HCT116 (cell line): ENCODE data around the gene VANGL1. TPM values are rescaled to one million over a fixed set of nuclear protein-coding genes. Genes with fewer than 3 reads are reported as not detected.

ENCODE experiments used
- ATAC-seq: fragments of 200-7000 bp; cut with Tn5 transposase; 2 replicates; pipeline ENCODE4 v1.9.1; 2020; ENCODE audit warnings: mild to moderate bottlenecking, moderate library complexity
- BruUV-seq: library from RNA; stranded (reverse); fragments of 400-500 nt; replicated peaks from 2 replicates; lab custom pipeline; 2021; lab: Mats Ljungman, UMichigan
- CTCF ChIA-PET: fragments of 300-600 bp; sonication (Branson Sonifier 250); formaldehyde crosslinking; loops from one replicate; lab custom pipeline; 2021; ENCODE audit warnings: antibody characterized with exemption; lab: Charles Lee
- POLR2A ChIA-PET: fragments of 300-600, 350-600 bp; sonication (Branson Sonifier 250); formaldehyde crosslinking; loops from one replicate; lab custom pipeline; 2021; ENCODE audit warnings: antibody characterized with exemption; lab: Charles Lee
- RAD21 ChIA-PET, 2 experiments: fragments of 300-600 bp; sonication (Branson Sonifier 250); formaldehyde crosslinking; loops; one replicate each; lab custom pipeline; 2023; ENCODE audit warnings: low total read pairs in 2 of 2; ENCODE audit not compliant: uncharacterized antibody in 2 of 2, unreplicated experiment in 2 of 2, low non-redundant PET in 1 of 2; lab: Charles Lee
- DNase-seq: peaks from one replicate; pipeline ENCODE4 v3.0.0-alpha.2; 2010; ENCODE audit warnings: low read depth, low spot score
- H2AFZ ChIP-seq: fragments of 200-600 bp; shearing (Covaris generic), sonication (generic); 2 replicates; pipeline ENCODE4 v1.6.1; 2017; ENCODE audit warnings: low read depth, mixed run types, mixed read lengths, antibody characterized with exemption, low read length; ENCODE audit not compliant: poor library complexity, severe bottlenecking
- H3K27ac ChIP-seq: 2 replicates; pipeline ENCODE4 v1.5.1; 2012; ENCODE audit warnings: low read depth, low read length
- H3K27me3 ChIP-seq: fragments of 200-600 bp; sonication (generic); 2 replicates; pipeline ENCODE4 v1.6.1; 2016; ENCODE audit warnings: mixed run types, low read length, mixed read lengths; ENCODE audit not compliant: insufficient read depth
- H3K36me3 ChIP-seq, 2 experiments: fragments of 200-500 bp in 1 of 2; fragments of 200-600 bp in 1 of 2; sonication (Bioruptor generic) in 1 of 2; sonication (generic) in 1 of 2; 2 replicates each; pipeline versions ENCODE4 v1.5.1 to v1.6.1; 2014 to 2016; ENCODE audit warnings: low read length in 2 of 2, inconsistent platforms in 1 of 2, mixed read lengths in 1 of 2, mixed run types in 1 of 2; ENCODE audit not compliant: insufficient read depth in 2 of 2, control insufficient read depth in 1 of 2
- H3K4me1 ChIP-seq, 2 experiments: fragments of 200-600 bp in 1 of 2; sonication (generic) in 1 of 2; 2 replicates each; pipeline versions ENCODE4 v1.5.1 to v1.6.1; 2012 to 2017; ENCODE audit warnings: low read length in 2 of 2, inconsistent platforms in 1 of 2, mild to moderate bottlenecking in 1 of 2, mixed read lengths in 1 of 2, mixed run types in 1 of 2, moderate library complexity in 1 of 2; ENCODE audit not compliant: insufficient read depth in 2 of 2, control insufficient read depth in 1 of 2
- H3K4me2 ChIP-seq: fragments of 200-600 bp; sonication (generic); 2 replicates; pipeline ENCODE4 v1.6.1; 2017; ENCODE audit warnings: mixed run types, low read length, mixed read lengths
- H3K4me3 ChIP-seq, 2 experiments: fragments of 200-600 bp in 1 of 2; sonication (generic) in 1 of 2; replicated peaks in 1 of 2; 2 replicates each; pipeline ENCODE4 v1.5.1; 2011 to 2016; ENCODE audit warnings: low read length in 2 of 2, control low read depth in 1 of 2, low read depth in 1 of 2, mild to moderate bottlenecking in 1 of 2, mixed read lengths in 1 of 2, mixed run types in 1 of 2
- H3K79me2 ChIP-seq: fragments of 200-600 bp; sonication (generic); 2 replicates; pipeline ENCODE4 v1.6.1; 2017; ENCODE audit warnings: mild to moderate bottlenecking, mixed run types, low read length, moderate library complexity, mixed read lengths; ENCODE audit not compliant: insufficient read depth
- H3K9ac ChIP-seq: fragments of 200-600 bp; sonication (generic); 2 replicates; pipeline ENCODE4 v1.6.1; 2016; ENCODE audit warnings: low read length, mixed read lengths
- H3K9me2 ChIP-seq: fragments of 200-600 bp; sonication (generic), shearing (Covaris generic); 2 replicates; pipeline ENCODE4 v1.6.1; 2017; ENCODE audit warnings: mixed run types, mild to moderate bottlenecking, moderate library complexity; ENCODE audit not compliant: insufficient read depth
- H3K9me3 ChIP-seq, 2 experiments: fragments of 200-500 bp in 1 of 2; fragments of 200-600 bp in 1 of 2; sonication (Bioruptor generic) in 1 of 2; sonication (generic) in 1 of 2; 2 replicates each; pipeline ENCODE4 v1.6.1; 2014 to 2017; ENCODE audit warnings: low read length in 2 of 2, mixed read lengths in 2 of 2, inconsistent platforms in 1 of 2, low read depth in 1 of 2, mild to moderate bottlenecking in 1 of 2, mixed run types in 1 of 2, moderate library complexity in 1 of 2; ENCODE audit not compliant: control insufficient read depth in 1 of 2, insufficient read depth in 1 of 2
- H4K20me1 ChIP-seq: fragments of 200-600 bp; sonication (generic), shearing (Covaris generic); 2 replicates; pipeline ENCODE4 v1.6.1; 2017; ENCODE audit warnings: mixed run types, mild to moderate bottlenecking, moderate library complexity; ENCODE audit not compliant: insufficient read depth
- CBX3 ChIP-seq: IDR thresholded peaks from 2 replicates; pipeline ENCODE4 v1.6.1; 2012; ENCODE audit warnings: low read depth
- CEBPB ChIP-seq: IDR thresholded peaks from 2 replicates; pipeline ENCODE4 v1.6.1; 2012; ENCODE audit warnings: low read depth
- CTCF ChIP-seq, 3 experiments: fragments of 200-600 bp in 1 of 3; sonication (generic) in 1 of 3; IDR thresholded peaks in 2 of 3; conservative IDR thresholded peaks in 1 of 3; 2 replicates each; pipeline ENCODE4 v1.5.1; 2012 to 2017; ENCODE audit warnings: low read depth in 2 of 3, low read length in 2 of 3, antibody characterized with exemption in 1 of 3, borderline replicate concordance in 1 of 3, control low read depth in 1 of 3, mild to moderate bottlenecking in 1 of 3, mixed read lengths in 1 of 3, mixed run types in 1 of 3, moderate library complexity in 1 of 3; ENCODE audit not compliant: insufficient read depth in 1 of 3
- EGR1 ChIP-seq: IDR thresholded peaks from 2 replicates; pipeline ENCODE4 v1.6.1; 2012; ENCODE audit warnings: low read depth
- EZH2 ChIP-seq: fragments of 200-600 bp; sonication (generic); IDR thresholded peaks from 2 replicates; pipeline ENCODE4 v1.6.1; 2017; ENCODE audit warnings: antibody characterized with exemption, mixed run types
- EZH2phosphoT487 ChIP-seq: fragments of 200-600 bp; IDR thresholded peaks from 2 replicates; pipeline ENCODE4 v1.6.1; 2018; ENCODE audit warnings: antibody characterized with exemption, borderline replicate concordance
- FOSL1 ChIP-seq: IDR thresholded peaks from 2 replicates; pipeline ENCODE4 v1.6.1; 2012; ENCODE audit warnings: low read depth
- MAX ChIP-seq: IDR thresholded peaks from 2 replicates; pipeline ENCODE4 v1.6.1; 2012
- POLR2A ChIP-seq: IDR thresholded peaks from 2 replicates; pipeline ENCODE4 v1.7.0; 2011; ENCODE audit warnings: borderline replicate concordance; ENCODE audit not compliant: insufficient read depth, insufficient read length; ENCODE audit errors: extremely low read depth
- POLR2AphosphoS5 ChIP-seq: IDR thresholded peaks from 2 replicates; pipeline ENCODE4 v1.6.1; 2011; ENCODE audit warnings: mild to moderate bottlenecking, low read depth, low read length, moderate library complexity
- RAD21 ChIP-seq: IDR thresholded peaks from 2 replicates; pipeline ENCODE4 v1.6.1; 2012; ENCODE audit warnings: low read depth, mild to moderate bottlenecking
- SIN3A ChIP-seq: IDR thresholded peaks from 2 replicates; pipeline ENCODE4 v1.6.1; 2012; ENCODE audit warnings: low read depth
- SP1 ChIP-seq: IDR thresholded peaks from 2 replicates; pipeline ENCODE4 v1.6.1; 2012; ENCODE audit warnings: low read depth
- TCF7L2 ChIP-seq: IDR thresholded peaks from 2 replicates; pipeline ENCODE4 v1.7.0; 2011; ENCODE audit warnings: borderline replicate concordance, inconsistent platforms; ENCODE audit not compliant: insufficient read depth, insufficient read length; ENCODE audit errors: extremely low read depth
- YY1 ChIP-seq: IDR thresholded peaks from 2 replicates; pipeline ENCODE4 v1.6.1; 2011; ENCODE audit warnings: low read length, low read depth, moderate library complexity, mild to moderate bottlenecking; ENCODE audit not compliant: insufficient replicate concordance; ENCODE audit errors: extremely low read depth
- ZBTB33 ChIP-seq: IDR thresholded peaks from 2 replicates; pipeline ENCODE4 v1.6.1; 2011; ENCODE audit warnings: mild to moderate bottlenecking, low read length, moderate library complexity; ENCODE audit not compliant: insufficient replicate concordance; ENCODE audit errors: extremely low read depth
- ZFX ChIP-seq: fragments of 450-650 bp; IDR thresholded peaks from 2 replicates; pipeline ENCODE4 v1.6.1; 2017
- ZNF274 ChIP-seq: fragments of 200-500 bp; sonication (Bioruptor generic); IDR thresholded peaks from 2 replicates; pipeline ENCODE4 v1.6.1; 2014; ENCODE audit warnings: mild to moderate bottlenecking, low read depth, low read length, inconsistent platforms
- intact Hi-C: fragments of 100-400 bp; cut with micrococcal nuclease; formaldehyde crosslinking; loops from 2 replicates; pipeline ENCODE4 v1.10.0; 2022
- total RNA-seq: library from RNA; stranded (reverse); gene quantifications from one replicate; pipeline ENCODE4 v1.2.1, GENCODE V29; 2021; ENCODE audit not compliant: unreplicated experiment

Gene VANGL1
- total RNA-seq, 1 experiment from 2014 or later: 23.5 TPM

GRCh38 chr1:115726161-115726560 lies 84.4 kb downstream of the VANGL1 start (continued):
- no peak for TF ChIP-seq ZBTB33
- no peak for TF ChIP-seq POLR2AphosphoS5
- no peak for TF ChIP-seq MAX
- TF ChIP-seq EZH2: no peak
- no peak for TF ChIP-seq ZFX
- no peak for TF ChIP-seq EZH2phosphoT487
- no peak for TF ChIP-seq SP1
- TF ChIP-seq CBX3: no peak
- TF ChIP-seq ZNF274: no peak
- TF ChIP-seq EGR1: no peak

GRCh38 chr1:115726570-115726969 lies 84.8 kb downstream of the VANGL1 start:
- BruUV-seq: no TSS peak
- no peak overlapping the region for H2AFZ ChIP-seq
- RAD21 ChIA-PET: no interaction called here

More at GRCh38 chr1:115726570-115726969, 84.8 kb downstream of the VANGL1 start:
- ATAC-seq: no peak
- TF ChIP-seq TCF7L2: no peak
- TF ChIP-seq FOSL1: no peak
- TF ChIP-seq CBX3: no peak
- TF ChIP-seq EGR1: no peak
- no peak for TF ChIP-seq POLR2A
- TF ChIP-seq ZBTB33: no peak
- no peak for TF ChIP-seq SIN3A
- no peak for TF ChIP-seq CTCF (IDR thresholded peaks at IDR 0.05 in 2 of 3, conservative IDR thresholded peaks at IDR 0.05 in 1 of 3; ENCODE audit: borderline replicate concordance in 1 of 3, insufficient read depth in 1 of 3, low read depth in 2 of 3, low read length in 2 of 3)
- no peak for TF ChIP-seq EZH2phosphoT487
- TF ChIP-seq ZFX: no peak
- no peak for TF ChIP-seq EZH2
- no peak for TF ChIP-seq CEBPB
- no peak for TF ChIP-seq POLR2AphosphoS5
- TF ChIP-seq SP1: no peak
- TF ChIP-seq RAD21: no peak
- TF ChIP-seq YY1: no peak
- Histone ChIP-seq H3K4me3 (no peak overlapping the region), H4K20me1 (no peaks in the 10 kb centered on the region), H3K9me3 (no peaks in the 10 kb centered on the region), H3K4me2 (no peak overlapping the region), H3K27me3 (no peaks in the 10 kb centered on the region), H3K4me1 (no peaks in the 10 kb centered on the region), H3K36me3 (no peaks in the 10 kb centered on the region), H3K9ac (no peak overlapping the region), H3K79me2 (no peaks in the 10 kb centered on the region), H3K27ac (no peak overlapping the region), H3K9me2 (no peaks in the 10 kb centered on the region)
- no peak for DNase-seq
- ChIA-PET CTCF (no interaction called here), POLR2A (no interaction called here)
- intact Hi-C loops: no loop called here
